ENCODE results near the gene ZNF280A.

DNA sequence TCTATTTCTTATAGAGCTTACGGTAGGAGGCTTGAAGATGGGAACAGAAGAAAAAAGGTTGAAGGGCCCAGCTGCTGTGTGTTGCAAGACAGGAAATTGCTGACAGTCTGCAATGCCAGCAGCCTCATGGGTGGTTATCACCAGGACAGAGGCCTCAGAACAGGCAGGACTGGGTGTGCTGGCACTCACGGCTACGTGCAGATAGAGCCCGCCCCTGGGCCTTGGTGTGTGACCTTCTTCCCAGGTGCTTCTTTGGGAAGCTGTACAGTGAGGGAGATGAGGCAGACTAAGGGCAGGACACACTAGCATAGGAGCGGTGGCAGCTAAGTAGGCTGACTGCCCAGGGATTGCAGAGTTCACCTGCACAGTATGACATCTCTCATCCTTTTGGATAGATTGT lies 26.4 kb upstream of the ZNF280A start:
- TF ChIP-seq, protein P1, sequence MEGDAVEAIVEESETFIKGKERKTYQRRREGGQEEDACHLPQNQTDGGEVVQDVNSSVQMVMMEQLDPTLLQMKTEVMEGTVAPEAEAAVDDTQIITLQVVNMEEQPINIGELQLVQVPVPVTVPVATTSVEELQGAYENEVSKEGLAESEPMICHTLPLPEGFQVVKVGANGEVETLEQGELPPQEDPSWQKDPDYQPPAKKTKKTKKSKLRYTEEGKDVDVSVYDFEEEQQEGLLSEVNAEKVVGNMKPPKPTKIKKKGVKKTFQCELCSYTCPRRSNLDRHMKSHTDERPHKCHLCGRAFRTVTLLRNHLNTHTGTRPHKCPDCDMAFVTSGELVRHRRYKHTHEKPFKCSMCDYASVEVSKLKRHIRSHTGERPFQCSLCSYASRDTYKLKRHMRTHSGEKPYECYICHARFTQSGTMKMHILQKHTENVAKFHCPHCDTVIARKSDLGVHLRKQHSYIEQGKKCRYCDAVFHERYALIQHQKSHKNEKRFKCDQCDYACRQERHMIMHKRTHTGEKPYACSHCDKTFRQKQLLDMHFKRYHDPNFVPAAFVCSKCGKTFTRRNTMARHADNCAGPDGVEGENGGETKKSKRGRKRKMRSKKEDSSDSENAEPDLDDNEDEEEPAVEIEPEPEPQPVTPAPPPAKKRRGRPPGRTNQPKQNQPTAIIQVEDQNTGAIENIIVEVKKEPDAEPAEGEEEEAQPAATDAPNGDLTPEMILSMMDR (IDR thresholded peaks at IDR 0.05; ENCODE audit: poor library complexity), result no peak
- TF ChIP-seq EZH2 (IDR thresholded peaks at IDR 0.05; ENCODE audit: borderline replicate concordance) (no peak), EZH2phosphoT487 (IDR thresholded peaks at IDR 0.05; ENCODE audit: low read depth, severe bottlenecking, unreplicated experiment) (no peak)

Measured in hepatocyte (in vitro differentiated cells).